ENCODE data around the gene RPL10.

DNA sequence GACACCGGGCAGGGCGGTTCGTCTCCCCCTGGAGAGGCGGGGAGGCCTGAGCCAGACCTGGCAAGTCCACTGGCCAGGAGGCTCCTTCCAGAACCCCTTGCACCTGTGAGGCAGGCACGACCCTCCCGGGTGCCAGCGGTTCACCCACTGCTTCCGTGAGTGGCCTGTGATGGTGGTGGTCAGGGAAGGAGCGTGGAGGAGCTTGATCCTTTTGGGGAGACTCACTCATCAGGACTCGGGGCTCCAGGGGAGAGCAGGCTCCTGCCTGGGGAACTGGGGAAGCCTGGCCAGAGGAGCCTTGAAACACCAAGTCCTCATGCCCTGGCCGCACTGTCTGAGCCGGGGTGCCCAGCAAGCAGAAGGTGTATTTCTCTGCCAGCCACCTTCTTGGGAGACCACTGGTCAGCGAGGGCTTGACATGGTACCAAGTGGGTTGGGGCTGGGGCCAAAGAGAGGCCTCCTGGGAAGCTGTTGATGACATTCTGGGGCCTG lies 46.6 kb downstream of the RPL10 start:
- TF ChIP-seq, protein P1, sequence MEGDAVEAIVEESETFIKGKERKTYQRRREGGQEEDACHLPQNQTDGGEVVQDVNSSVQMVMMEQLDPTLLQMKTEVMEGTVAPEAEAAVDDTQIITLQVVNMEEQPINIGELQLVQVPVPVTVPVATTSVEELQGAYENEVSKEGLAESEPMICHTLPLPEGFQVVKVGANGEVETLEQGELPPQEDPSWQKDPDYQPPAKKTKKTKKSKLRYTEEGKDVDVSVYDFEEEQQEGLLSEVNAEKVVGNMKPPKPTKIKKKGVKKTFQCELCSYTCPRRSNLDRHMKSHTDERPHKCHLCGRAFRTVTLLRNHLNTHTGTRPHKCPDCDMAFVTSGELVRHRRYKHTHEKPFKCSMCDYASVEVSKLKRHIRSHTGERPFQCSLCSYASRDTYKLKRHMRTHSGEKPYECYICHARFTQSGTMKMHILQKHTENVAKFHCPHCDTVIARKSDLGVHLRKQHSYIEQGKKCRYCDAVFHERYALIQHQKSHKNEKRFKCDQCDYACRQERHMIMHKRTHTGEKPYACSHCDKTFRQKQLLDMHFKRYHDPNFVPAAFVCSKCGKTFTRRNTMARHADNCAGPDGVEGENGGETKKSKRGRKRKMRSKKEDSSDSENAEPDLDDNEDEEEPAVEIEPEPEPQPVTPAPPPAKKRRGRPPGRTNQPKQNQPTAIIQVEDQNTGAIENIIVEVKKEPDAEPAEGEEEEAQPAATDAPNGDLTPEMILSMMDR (IDR thresholded peaks at IDR 0.05): no peak
- no peak for TF ChIP-seq POLR2A (IDR thresholded peaks at IDR 0.05)

Data from tibial nerve (tissue), 3 donors.